ENCODE data around the gene MRNIP.

MRNIP gene

GRCh38 chr5:179827680-179828079 is 30.9 kb downstream of the MRNIP start:
- H3K27ac ChIP-seq (ENCODE audit: low read depth, low read length): no peak overlapping the region
- H3K79me2 ChIP-seq (ENCODE audit: control insufficient read depth, low read length): peaks cover 4% of the 10 kb centered on the region
- no peaks in the 10 kb centered on the region for H3K9me2 ChIP-seq (replicated peaks; ENCODE audit: control insufficient read depth, low read length)
- H4K20me1 ChIP-seq (ENCODE audit: control insufficient read depth, insufficient read depth, low read depth, low read length): peaks cover 1% of the 10 kb centered on the region; the same call in 1 of the 2 replicates
- H3F3A ChIP-seq (ENCODE audit: control insufficient read depth, insufficient read depth): no peaks in the 10 kb centered on the region
- H3K36me3 ChIP-seq (ENCODE audit: control insufficient read depth, low read length): peaks cover 71% of the 10 kb centered on the region
- no peaks in the 10 kb centered on the region for H3K9me3 ChIP-seq (ENCODE audit: control insufficient read depth, insufficient read depth, low read length)
- no peaks in the 10 kb centered on the region; the same call in 1 of the 2 replicates for H3K4me1 ChIP-seq (ENCODE audit: control insufficient read depth, low read length)
- TF ChIP-seq EZH2phosphoT487 (IDR thresholded peaks at IDR 0.05; ENCODE audit: borderline replicate concordance, low read length) (no peak), CTCF (IDR thresholded peaks at IDR 0.05; ENCODE audit: low read depth, low read length, poor library complexity, severe bottlenecking) (no peak)
- no peak overlapping the region for H3K4me3 ChIP-seq (ENCODE audit: low read length)
- H3K4me2 ChIP-seq (ENCODE audit: low read length): no peak overlapping the region
- no peaks in the 10 kb centered on the region for H3K27me3 ChIP-seq (ENCODE audit: control insufficient read depth, low read length)

GRCh38 chr5:179825655-179826182 is 32.9 kb downstream of the MRNIP start:
- H3K36me3 ChIP-seq (ENCODE audit: control insufficient read depth, low read length): peaks cover 70% of the 10 kb centered on the region
- peaks cover 12% of the 10 kb centered on the region; the same call in 1 of the 2 replicates for H4K20me1 ChIP-seq (ENCODE audit: control insufficient read depth, insufficient read depth, low read depth, low read length)
- no peak overlapping the region for H3K27ac ChIP-seq (ENCODE audit: low read depth, low read length)
- H3K79me2 ChIP-seq (ENCODE audit: control insufficient read depth, low read length): peaks cover 23% of the 10 kb centered on the region
- H3F3A ChIP-seq (ENCODE audit: control insufficient read depth, insufficient read depth): 0 out of 2 replicates have a peak, but pooled peaks cover 3% of the 10 kb centered on the region
- no peaks in the 10 kb centered on the region for H3K9me3 ChIP-seq (ENCODE audit: control insufficient read depth, insufficient read depth, low read length)
- H3K4me3 ChIP-seq (ENCODE audit: low read length): no peak overlapping the region
- no peak overlapping the region for H3K4me2 ChIP-seq (ENCODE audit: low read length)
- H3K9me2 ChIP-seq (replicated peaks; ENCODE audit: control insufficient read depth, low read length): no peaks in the 10 kb centered on the region
- TF ChIP-seq EZH2phosphoT487 (IDR thresholded peaks at IDR 0.05; ENCODE audit: borderline replicate concordance, low read length) (no peak), CTCF (IDR thresholded peaks at IDR 0.05; ENCODE audit: low read depth, low read length, poor library complexity, severe bottlenecking) (no peak)
- H3K4me1 ChIP-seq (ENCODE audit: control insufficient read depth, low read length): peaks cover 11% of the 10 kb centered on the region
- H3K27me3 ChIP-seq (ENCODE audit: control insufficient read depth, low read length): no peaks in the 10 kb centered on the region

DNA sequence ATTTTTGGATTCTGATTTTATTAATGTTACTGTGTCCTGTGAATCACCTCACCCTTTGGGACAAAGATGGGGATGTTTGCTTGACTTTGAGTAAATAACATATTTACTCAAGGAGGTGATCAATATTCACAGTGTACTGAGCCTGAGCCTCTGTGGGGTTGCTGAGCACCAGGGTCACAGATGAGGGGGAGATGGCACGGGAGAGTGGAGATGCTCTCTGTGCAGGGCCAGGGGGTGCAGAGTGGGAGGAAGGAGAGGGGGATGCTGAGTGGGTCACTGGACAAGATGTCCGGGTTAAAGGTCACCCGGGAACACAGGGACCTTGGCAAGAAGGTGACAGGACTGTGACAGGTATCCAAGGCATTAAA is 33.9 kb downstream of the MRNIP start:
- H3K36me3 ChIP-seq (ENCODE audit: control insufficient read depth, low read length): peaks cover 66% of the 10 kb centered on the region
- H3K9me2 ChIP-seq (replicated peaks; ENCODE audit: control insufficient read depth, low read length): no peaks in the 10 kb centered on the region
- H4K20me1 ChIP-seq (ENCODE audit: control insufficient read depth, insufficient read depth, low read depth, low read length): peaks cover 12% of the 10 kb centered on the region; the same call in 1 of the 2 replicates
- no peaks in the 10 kb centered on the region for H3K27me3 ChIP-seq (ENCODE audit: control insufficient read depth, low read length)
- H3K4me2 ChIP-seq (ENCODE audit: low read length): no peak overlapping the region
- TF ChIP-seq CTCF (IDR thresholded peaks at IDR 0.05; ENCODE audit: low read depth, low read length, poor library complexity, severe bottlenecking): no peak
- no peak for TF ChIP-seq EZH2phosphoT487 (IDR thresholded peaks at IDR 0.05; ENCODE audit: borderline replicate concordance, low read length)
- peaks cover 20% of the 10 kb centered on the region for H3K4me1 ChIP-seq (ENCODE audit: control insufficient read depth, low read length)
- peaks cover 27% of the 10 kb centered on the region for H3K79me2 ChIP-seq (ENCODE audit: control insufficient read depth, low read length)
- H3K9me3 ChIP-seq (ENCODE audit: control insufficient read depth, insufficient read depth, low read length): no peaks in the 10 kb centered on the region
- no peak overlapping the region for H3K27ac ChIP-seq (ENCODE audit: low read depth, low read length)
- H3F3A ChIP-seq (ENCODE audit: control insufficient read depth, insufficient read depth): peaks cover 5% of the 10 kb centered on the region; the same call in 1 of the 2 replicates
- no peak overlapping the region for H3K4me3 ChIP-seq (ENCODE audit: low read length)
